Measurements from ENCODE around the gene SEC14L5. TPM values are rescaled to one million over a fixed set of nuclear protein-coding genes. Genes with fewer than 3 reads are reported as not detected.

Gene SEC14L5
- polyA plus RNA-seq, result 0.55 and 1.8 TPM in 2 replicates

DNA sequence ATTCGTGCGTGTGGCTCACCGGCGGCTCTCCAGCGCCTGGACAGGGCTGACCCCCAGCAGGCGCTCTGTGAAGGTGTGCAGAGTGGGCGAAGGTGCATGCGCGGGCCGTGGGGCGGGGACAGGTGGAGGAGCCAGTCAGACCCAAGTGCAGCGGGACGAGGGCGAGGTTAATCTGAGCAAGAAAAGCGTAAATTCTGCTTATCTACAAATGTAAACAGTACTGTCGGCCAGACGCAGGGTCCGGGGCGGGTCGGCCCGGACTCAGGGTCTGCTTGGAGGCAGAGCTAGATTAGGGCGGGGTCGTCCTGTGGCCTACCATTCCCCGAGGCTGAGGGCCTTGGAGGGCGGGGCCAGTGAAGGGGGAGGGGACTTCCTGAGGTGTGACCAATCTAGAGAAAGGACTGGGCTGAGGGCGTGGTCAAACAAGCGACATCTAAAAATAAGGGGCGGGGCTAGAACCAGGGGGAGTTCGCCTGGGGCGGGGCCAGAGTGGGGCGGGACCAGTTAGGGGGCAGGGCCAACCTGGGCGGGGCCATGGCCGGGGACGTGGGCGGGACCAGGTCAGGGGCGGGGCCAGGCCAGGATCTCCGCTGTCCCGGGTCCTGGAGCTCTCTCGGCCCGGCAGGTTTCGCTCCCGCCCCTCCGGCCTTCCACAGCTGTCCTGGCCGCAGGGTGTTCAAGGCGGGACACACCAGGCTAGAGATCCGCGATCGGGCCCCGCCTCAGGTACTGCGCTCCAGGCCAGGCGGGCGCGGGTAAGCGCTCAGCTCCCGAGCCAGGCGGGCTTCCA, at the start of gene SEC14L5:
Gene SEC14L5, plus strand, starts transcription at position 611 of the 790 bp plus-strand sequence. CDS start 994 bp downstream, outside the sequence.

DNA sequence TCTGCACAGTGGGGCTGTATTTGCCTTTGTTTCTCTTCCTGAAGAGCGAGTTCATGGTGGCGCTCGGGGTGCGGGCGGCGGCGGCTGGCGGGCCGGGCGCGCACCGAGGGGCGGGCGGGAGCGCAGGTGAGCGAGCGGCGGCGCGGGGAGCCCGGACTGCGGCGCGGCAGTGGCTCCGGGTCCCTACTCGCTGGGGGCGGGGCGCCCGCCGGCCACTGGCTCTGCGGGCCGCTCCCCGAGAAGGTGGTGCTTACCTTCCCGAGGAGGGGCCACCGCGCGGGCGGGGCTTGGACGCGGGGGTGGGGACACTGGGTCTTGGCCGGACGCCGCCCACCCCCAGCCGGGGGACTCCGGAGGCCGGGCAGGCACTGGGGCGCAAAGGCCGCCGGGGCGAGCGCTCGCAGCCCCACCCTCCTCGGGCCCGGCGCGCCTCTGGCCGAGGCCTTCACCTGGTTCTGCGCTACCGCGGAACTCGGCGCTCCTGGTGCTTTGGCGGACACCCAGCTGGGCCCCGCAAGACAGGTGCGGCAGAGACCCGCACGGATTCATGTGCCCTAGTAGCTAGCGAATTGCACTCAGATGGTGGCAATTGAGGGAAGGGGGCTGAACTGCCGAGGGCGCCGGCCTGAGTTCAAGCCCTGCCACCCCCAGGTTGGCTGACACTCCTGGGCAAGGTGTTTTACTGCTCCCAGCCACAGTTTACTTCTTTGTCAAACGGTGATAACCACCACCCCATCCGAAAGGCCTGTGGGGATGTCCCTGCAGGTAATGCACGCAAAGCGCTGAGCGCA, 20.9 kb upstream of the SEC14L5 start, which contains the start of gene PPL:
Gene PPL, minus strand, starts transcription at position 158 of the 791 bp plus-strand sequence. Its CDS starts 103 bp downstream, at position 55.

DNA sequence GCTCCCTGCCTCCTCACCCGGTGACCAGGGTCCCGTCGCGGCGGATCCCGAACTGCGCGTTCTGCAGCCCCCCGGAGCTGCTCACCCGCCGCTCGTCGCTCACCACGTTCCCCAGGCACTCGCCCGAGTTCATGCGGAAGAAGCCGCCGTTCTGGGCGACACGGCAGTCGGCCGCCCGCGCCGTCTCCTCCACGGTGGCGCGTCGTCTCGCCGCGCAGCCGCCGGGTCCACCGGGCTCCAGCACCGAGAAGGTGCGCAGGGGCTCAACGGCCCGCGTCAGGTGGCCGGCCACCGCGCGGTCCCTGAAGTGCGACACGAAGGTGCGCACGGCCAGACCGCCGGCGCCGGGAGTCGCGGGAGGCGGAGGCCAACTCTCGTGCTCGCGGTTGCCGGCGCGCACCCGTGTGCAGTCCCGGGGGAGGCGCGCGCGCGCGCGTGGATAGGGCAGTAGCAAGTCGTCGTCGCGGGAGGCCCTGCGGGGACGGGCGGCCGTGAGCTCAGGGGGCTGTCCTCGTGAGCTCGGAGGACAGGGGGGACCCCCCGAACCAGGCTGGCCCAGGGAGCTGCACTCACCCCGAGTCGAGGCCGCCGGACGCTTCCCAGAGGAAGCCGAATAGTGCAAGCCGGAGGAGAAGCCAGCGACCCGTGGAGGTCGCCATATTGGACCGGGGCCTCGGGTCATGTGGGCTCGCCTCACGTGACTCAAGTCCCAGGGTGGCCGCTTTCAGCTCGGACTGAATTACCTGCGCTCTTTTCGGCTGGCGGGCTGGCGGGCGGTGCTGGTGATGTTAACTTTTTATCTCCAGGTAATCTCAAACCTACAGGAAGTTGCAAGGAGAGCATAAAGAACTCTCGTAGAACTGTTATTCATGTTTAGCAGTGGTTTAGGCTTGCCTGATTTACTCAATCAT, 75.4 kb downstream of the SEC14L5 start, which contains the start of gene NAGPA:
Gene NAGPA, minus strand, starts transcription at position 680 of the 911 bp plus-strand sequence. Its CDS starts 21 bp downstream, at position 659.

DNA sequence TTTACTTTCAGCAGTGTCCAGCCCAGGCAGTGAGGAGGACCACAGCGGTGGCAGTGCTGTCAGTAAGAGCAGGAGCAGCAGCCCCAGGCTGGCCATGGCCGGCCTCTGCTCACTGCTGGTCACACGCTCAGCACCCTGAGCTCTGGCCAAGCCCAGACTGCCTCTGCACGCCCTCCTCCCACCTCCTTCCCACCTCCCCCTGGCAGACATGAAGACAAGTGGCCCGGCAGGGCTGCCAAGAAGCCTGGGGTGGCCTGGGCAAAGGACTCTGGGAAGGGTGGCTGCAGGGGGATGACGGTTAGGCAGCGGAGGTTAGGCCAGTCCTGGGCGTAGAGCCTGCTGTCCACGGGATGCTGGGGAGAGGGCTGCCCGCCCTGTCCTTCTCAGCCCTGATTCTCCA, 107.7 kb downstream of the SEC14L5 start, which contains the start of gene C16orf89:
Gene C16orf89, minus strand, starts transcription at position 144 of the 400 bp plus-strand sequence. Its CDS starts 48 bp downstream, at position 96.

Other genes with a start within 250 kb of the SEC14L5 start
- gene ANKS3, start 224.1 kb upstream of the SEC14L5 start, polyA plus RNA-seq, result 0.14 and 5.5 TPM in 2 replicates
- 0.27 TPM in 1 of 2 replicates, not detected in the other for gene DNAAF8, start 223.8 kb upstream of the SEC14L5 start, polyA plus RNA-seq
- 0.11 and 1.2 TPM in 2 replicates for gene ZNF500, start 191.2 kb upstream of the SEC14L5 start, polyA plus RNA-seq
- gene SEPTIN12, start 170.0 kb upstream of the SEC14L5 start, polyA plus RNA-seq, result not detected in 2 replicates
- not detected in 2 replicates for gene SMIM22, start 163.0 kb upstream of the SEC14L5 start, polyA plus RNA-seq
- 27.7 and 31.0 TPM in 2 replicates for gene ROGDI, start 155.7 kb upstream of the SEC14L5 start, polyA plus RNA-seq
- 20.4 and 37.1 TPM in 2 replicates for gene GLYR1, start 111.0 kb upstream of the SEC14L5 start, polyA plus RNA-seq
- gene UBN1, start 110.8 kb upstream of the SEC14L5 start, polyA plus RNA-seq, result 0.97 and 3.4 TPM in 2 replicates
- 0.13 and 1.9 TPM in 2 replicates for gene PPL, start 21.2 kb upstream of the SEC14L5 start, polyA plus RNA-seq
- gene NAGPA, start 75.6 kb downstream of the SEC14L5 start, polyA plus RNA-seq, result 1.9 and 10.8 TPM in 2 replicates
- 3.8 and 5.6 TPM in 2 replicates for gene C16orf89, start 107.6 kb downstream of the SEC14L5 start, polyA plus RNA-seq
- gene ALG1, start 113.5 kb downstream of the SEC14L5 start, polyA plus RNA-seq, result 1.3 and 4.0 TPM in 2 replicates
- 2.6 and 4.1 TPM in 2 replicates for gene EEF2KMT, start 139.5 kb downstream of the SEC14L5 start, polyA plus RNA-seq

All from Purkinje cell (primary cell).